Measurements from ENCODE around the gene SRF.

SRF gene

DNA sequence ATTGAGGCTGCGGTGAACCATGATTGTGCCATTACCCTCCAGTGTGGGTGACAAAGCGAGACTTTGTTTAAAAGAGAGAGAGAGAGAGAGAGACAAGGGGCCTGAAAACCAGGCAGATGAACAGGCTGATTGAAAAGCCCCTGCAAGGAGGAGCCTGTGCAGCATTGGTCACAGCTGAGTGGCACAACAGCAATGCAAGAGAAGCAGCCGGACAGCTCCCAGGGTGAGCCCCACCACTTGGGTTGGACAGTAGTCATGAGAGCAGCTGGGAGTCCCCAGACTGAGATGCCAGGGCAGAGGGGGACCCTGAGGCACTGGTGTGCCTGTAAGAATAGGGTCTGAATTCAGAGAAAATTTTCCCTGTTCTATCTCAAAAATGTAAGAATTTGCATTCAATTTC lies 48.0 kb downstream of the SRF start:
- DNase-seq, result no peak

DNA sequence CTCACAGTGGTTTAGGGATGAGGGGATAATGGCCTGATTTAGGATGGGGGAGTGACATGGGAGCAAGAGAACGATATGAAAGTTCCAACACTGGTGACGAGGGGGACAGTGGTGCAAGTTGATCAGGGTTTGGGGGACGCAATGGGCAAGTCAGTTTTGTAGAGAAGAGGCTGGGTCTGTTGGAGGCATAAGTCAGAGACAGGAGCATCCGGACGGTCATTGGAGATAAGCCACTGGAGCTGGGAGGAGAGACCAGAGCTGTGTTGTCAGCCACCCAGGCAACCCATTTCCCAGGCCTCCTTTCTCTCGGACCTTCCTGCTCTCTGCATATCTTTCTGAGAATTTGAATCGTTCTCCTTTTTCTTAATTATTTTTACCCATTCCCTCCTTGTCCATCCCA lies 48.7 kb downstream of the SRF start:
- DNase-seq, result no peak

DNA sequence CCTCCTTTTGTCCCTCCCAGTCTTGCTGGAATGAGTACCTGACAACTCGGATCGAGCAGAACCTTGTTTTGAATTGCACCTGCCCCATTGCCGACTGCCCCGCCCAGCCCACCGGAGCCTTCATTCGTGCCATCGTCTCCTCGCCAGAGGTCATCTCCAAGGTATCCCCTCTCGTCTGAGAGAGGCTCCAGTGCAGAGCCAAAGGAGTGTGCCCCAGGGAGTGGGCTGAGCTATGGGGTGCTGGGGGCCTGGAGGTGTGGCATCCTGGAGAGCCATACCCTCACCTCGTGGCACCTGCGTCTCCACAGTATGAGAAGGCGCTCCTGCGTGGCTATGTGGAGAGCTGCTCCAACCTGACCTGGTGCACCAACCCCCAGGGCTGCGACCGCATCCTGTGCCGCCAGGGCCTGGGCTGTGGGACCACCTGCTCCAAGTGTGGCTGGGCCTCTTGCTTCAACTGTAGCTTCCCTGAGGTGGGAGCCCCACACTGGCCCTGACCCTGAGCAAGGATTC lies 49.4 kb downstream of the SRF start:
- DNase-seq, result no peak

DNA sequence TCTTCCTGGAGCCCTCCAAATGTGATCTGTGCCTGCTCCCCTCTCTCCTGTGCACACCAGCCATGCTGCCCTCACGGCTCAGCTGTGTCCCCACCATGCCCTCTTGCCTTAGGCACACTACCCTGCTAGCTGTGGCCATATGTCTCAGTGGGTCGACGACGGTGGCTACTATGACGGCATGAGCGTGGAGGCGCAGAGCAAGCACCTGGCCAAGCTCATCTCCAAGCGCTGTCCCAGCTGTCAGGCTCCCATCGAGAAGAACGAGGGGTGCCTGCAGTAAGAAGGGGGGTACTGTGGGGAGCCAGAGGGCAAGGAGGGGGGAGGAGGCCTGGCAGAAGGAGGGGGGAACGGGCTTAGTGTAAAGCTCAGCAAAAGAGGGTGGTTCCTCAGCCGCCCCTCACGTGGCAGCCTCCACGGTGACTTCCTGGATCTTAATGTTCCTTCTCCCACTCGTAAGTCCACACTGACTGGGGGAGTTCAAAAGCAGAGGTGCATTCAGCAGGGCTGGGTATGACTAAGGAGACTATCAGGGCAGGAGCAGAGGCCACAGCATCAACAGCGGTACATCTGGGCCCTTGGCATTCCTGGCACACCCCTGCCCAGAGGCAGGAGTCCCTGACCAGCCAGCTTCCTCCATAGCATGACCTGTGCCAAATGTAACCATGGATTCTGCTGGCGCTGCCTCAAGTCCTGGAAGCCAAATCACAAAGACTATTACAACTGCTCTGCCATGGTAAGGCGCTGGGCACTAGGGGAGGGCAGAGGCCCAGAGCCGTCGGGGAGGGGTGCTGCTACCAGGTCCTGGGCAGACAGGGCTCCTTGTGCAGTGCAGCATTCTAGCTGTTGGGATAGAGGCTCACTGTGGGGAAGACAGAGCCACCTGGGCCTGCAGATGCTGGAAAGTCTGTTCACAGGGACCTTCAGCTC lies 50.2 kb downstream of the SRF start:
- no peak for DNase-seq

DNA sequence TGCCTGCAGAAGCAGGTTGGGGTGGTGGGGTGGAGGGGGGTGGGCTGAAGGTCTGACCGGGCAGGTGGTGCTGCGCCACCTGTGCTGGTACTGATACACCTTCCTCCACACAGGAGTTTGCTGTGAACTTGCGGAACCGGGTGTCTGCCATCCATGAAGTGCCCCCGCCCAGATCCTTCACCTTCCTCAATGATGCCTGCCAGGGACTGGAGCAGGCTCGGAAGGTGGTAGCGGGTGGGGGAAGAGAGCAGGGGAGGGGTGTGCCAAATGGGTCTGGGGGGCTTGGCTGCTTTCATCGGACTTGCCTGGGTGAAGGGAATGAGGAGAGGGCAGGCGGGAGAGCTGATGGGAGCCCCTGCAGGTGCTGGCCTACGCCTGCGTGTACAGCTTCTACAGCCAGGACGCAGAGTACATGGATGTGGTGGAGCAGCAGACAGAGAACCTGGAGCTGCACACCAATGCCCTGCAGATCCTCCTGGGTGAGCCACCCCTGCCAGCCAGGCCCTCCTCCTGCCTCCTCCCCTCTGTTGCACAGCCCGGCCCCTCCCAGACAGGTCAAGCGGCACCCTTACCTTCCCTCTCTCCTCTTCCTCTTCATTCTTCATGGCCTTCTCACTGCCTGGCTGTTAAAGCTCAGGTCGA lies 51.5 kb downstream of the SRF start:
- no peak for DNase-seq

DNA sequence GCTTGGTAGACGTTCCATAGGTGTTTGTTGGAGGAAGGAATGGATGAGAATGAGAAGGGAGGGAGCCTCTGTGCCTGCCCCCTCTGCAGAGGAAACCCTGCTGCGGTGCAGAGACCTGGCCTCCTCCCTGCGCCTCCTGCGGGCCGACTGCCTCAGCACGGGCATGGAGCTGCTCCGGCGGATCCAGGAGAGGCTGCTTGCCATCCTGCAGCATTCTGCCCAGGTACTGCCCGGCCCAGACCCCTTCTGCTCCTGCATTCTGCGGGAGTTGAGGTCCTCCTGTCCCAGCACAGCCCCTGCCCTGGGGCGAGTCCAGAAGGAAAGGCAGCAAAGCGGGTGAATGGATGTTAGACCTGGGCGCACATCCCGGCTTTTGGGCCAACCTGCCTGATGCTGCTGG lies 52.1 kb downstream of the SRF start:
- no peak for DNase-seq

DNA sequence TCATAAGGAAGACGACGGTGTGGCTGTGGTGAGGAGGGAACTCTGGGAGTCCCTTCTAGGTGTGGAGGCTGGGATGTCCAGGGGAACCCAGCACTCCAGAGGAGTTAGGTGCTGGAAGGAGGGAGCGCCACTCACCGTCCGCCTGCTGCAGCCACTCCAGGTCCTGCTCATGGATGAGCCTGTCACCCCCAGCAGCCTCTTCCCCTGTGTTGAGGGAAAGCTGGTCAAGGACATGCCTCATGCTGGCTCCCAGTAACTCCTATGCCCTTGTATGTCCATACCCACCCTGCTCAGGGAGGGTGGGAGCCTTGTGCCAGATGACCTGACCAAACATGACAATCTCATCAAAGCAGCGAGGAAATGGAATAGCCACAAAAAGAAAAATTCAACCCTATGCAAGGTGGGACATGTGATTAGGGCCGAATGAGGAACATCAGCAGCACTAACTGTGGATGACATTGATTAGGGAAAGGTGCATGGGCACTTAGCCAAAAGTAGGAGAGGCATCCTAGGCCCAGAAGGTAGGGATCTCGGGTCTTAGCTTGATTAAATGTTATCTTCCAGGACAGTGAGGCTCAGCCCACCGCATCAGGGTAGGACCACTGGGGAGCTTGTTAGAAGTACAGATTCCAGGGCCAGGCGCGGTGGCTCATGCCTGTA lies 55.3 kb downstream of the SRF start:
- no peak for DNase-seq

DNA sequence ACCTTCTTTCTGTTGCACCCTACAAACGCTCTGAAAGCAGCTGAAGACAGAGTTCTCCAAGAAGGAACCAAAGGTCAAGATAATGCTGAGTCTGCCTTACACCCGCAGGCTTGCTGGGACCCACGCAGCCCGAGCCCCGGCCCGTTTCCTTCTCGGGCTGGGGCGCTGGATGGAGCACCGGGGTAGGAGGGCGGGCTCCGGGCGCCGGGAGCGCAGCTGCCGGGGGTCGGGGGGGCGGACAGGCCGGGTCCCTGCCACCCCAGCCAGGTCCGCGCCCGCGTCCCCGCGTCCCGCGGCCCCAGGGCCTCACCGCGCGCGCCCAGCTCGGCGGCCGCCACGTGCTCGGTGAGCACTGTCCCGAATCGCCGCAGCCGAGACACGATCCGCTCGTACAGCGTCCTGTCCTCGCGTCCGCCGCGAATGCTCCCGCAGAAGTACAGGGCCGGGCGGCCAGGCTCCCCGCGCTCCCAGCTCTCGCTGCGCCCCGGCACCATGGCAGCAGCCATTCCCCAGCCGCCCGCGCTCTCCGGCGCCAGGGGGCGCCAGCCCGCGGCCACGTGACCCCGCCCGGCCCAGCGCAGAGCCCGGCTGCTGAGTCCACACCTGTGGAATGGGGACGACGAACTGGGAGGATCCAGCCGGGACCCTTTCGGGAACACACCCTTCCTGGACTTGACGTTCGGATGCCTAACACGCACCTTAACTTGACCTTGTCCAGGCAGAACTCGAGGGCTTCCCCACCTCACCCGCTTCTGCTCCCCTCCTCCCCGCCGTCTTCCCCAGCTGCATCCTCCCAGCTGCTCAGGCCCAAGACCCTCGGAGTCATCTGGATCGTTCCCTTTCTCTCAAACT lies 58.1 kb downstream of the SRF start, which contains the start of gene DNPH1:
TSS of gene DNPH1 (minus strand) at position 531 of the 852 bp plus-strand sequence. CDS start at position 506, 25 bp downstream.
- peak in 1 of 2 donors; percentile 46 for DNase-seq

DNA sequence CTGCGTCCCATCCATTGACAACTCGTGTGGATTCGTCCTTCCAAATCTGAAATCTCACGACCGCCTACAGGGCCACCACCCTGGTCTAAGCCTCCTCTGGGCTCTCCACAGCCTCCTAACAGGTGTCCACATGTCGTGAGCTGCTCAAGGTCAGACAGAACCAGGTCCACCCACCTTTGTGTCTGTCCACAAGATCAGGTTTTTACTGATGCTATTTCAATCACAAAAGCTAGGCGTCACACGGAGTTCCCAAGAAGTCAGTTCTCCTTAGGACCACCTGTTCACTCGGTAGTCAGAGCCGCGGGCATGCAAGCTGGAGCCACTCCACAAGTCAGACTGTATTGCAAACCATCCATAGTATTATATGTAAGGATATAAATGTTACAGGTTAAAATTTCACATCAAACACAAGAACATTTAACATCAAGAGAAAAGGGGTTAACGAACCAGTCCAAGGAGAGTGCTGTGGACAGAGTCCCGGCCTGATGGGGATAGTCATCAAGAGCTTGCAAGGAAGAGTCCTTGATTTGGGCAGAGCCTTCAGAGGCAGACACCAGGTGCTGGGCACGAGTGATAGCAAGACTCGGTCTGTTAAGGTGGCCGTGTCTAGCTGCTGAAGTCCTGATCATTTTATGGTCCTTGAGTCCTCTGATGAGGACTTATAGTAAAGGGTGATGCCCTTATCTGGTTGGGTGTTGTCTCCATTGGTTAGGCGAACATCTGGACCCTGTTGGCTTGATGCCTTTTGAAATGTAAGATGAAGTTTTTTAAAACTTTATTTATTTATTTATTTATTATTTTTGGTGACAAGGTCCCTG lies 58.9 kb downstream of the SRF start:
- no peak for DNase-seq

DNA sequence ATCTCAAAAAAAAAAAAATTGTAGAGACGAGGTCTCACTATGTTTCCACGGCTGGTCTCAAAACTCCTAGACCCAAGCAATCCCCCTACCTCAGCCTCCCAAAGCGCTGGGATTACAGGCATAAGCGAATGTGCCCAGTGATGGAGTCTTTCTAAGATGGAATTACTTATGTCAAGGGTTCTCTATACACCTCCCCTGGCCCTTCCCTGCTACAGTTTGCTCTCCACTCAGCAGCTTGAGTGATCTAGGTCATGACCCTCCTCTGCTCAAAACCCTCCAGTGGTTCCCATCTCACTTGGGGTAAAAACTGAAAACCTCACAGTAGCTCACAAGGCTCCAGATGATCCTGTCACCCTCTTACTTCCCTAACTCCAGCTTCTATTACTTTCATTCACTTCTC lies 60.0 kb downstream of the SRF start:
- DNase-seq, result no peak

Data from bone marrow (tissue), 2 donors.